Thoracic aorta (tissue), 2 donors: ENCODE measurements around the gene SLC25A6. TPM values are rescaled to one million over a fixed set of nuclear protein-coding genes. Genes with fewer than 3 reads are reported as not detected.
"Not testable (repeated sequence)": the region's sequence is repeated elsewhere in the genome, so short reads cannot be mapped to it uniquely, and the experiment has no call there.

Experiments
- ATAC-seq: fragments of 150-250 bp; one replicate; pipeline ENCODE4 v1.8.0; 2017; ENCODE audit warnings: low read depth; ENCODE audit not compliant: insufficient number of reproducible peaks, low FRiP score
- DNase-seq: peaks from one replicate; pipeline ENCODE4 v3.0.0-alpha.2; 2020; ENCODE audit warnings: low spot score
- H3K27ac ChIP-seq, 2 donors: fragments of 200-600 bp; sonication (generic); 1 replicate in 1 of 2; 2 replicates in 1 of 2; pipeline ENCODE4 v1.5.1; 2016; ENCODE audit warnings: mild to moderate bottlenecking in 2 of 2, moderate library complexity in 2 of 2
- H3K27me3 ChIP-seq: fragments of 200-600 bp; sonication (generic); replicated peaks from 2 replicates; pipeline ENCODE4 v1.6.0; 2016; ENCODE audit warnings: mild to moderate bottlenecking; ENCODE audit not compliant: insufficient read depth
- H3K36me3 ChIP-seq: fragments of 200-600 bp; sonication (generic); one replicate; pipeline ENCODE4 v1.5.1; 2016
- H3K4me1 ChIP-seq, 2 donors: fragments of 200-600 bp; sonication (generic); 1 replicate in 1 of 2; 2 replicates in 1 of 2; pipeline versions ENCODE4 v1.5.1 to v1.6.0; 2016; ENCODE audit warnings: low read depth in 2 of 2, mild to moderate bottlenecking in 1 of 2; ENCODE audit not compliant: control insufficient read depth in 1 of 2
- H3K4me3 ChIP-seq: fragments of 200-600 bp; sonication (generic); 2 replicates; pipeline ENCODE4 v1.5.1; 2016; ENCODE audit warnings: mild to moderate bottlenecking
- H3K9me3 ChIP-seq: fragments of 200-600 bp; sonication (generic); 2 replicates; pipeline ENCODE4 v1.5.1; 2016
- CTCF ChIP-seq: fragments of 200-600 bp; sonication (generic); IDR thresholded peaks from one replicate; pipeline ENCODE4 v1.5.1; 2019; ENCODE audit warnings: antibody characterized with exemption
- total RNA-seq, 2 donors: library from RNA; depleted of rRNA; stranded (reverse); fragments of >200 nt; gene quantifications; one replicate each; pipeline versions ENCODE4 v1.1.0 to v1.2.3, GENCODE V29; 2016

The SLC25A6 gene
- total RNA-seq, 2 donors from 2014 or later = 172 to 211 TPM

GRCh38 chrX:1412551-1413161 lies 20.7 kb upstream of the SLC25A6 start:
- Histone ChIP-seq H3K4me3 (no peak overlapping the region), H3K27me3 (no peaks in the 10 kb centered on the region), H3K36me3 (peaks cover 31% of the 10 kb centered on the region), H3K4me1 (no peaks in the 10 kb centered on the region), H3K27ac (no peak overlapping the region), H3K9me3 (no peaks in the 10 kb centered on the region)
- no peak for DNase-seq
- TF ChIP-seq CTCF = no peak
- no peak for ATAC-seq

DNA sequence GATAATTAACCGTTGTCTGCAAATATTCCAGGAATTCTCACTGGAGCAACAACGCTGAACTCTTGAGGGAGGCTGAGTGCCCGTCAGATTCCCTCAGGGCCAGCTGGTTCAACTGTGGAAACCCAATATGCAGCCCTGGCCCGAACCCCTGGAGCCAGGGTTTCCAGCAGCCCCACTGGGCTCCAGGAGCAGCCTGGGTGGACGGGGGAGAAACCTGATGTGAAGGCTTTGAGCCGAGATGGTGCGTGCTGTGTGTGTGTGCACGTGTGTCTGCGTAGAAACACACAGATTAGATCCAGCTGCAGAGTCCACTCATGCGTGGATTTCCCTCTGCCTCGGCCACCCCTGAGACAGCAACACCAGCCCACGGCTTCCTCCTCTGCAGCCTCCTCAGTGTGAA lies 19.4 kb upstream of the SLC25A6 start:
- DNase-seq (no peak), ATAC-seq (no peak)
- H3K9me3 ChIP-seq = no peaks in the 10 kb centered on the region
- no peaks in the 10 kb centered on the region for H3K27me3 ChIP-seq
- no peak overlapping the region for H3K4me3 ChIP-seq
- TF ChIP-seq CTCF = no peak
- H3K27ac ChIP-seq = no peak overlapping the region
- peaks cover 44% of the 10 kb centered on the region for H3K36me3 ChIP-seq
- no peaks in the 10 kb centered on the region for H3K4me1 ChIP-seq

- Histone ChIP-seq H3K4me3 (no peak overlapping the region), H3K27ac (no peak overlapping the region), H3K4me1 (no peaks in the 10 kb centered on the region), H3K36me3 (peaks cover 52% of the 10 kb centered on the region), H3K27me3 (no peaks in the 10 kb centered on the region), H3K9me3 (no peaks in the 10 kb centered on the region)
- ATAC-seq = no peak
- DNase-seq = no peak
- TF ChIP-seq CTCF = no peak
Measured at GRCh38 chrX:1407035-1407434, 15.1 kb upstream of the SLC25A6 start.

- not testable (repeated sequence) for H3K4me3 ChIP-seq, H3K9me3 ChIP-seq, H3K4me1 ChIP-seq, ATAC-seq, H3K27ac ChIP-seq, DNase-seq, H3K27me3 ChIP-seq
- peaks cover 44% of the 10 kb centered on the region for H3K36me3 ChIP-seq
Measured at GRCh38 chrX:1405769-1406168, 13.9 kb upstream of the SLC25A6 start.

DNA sequence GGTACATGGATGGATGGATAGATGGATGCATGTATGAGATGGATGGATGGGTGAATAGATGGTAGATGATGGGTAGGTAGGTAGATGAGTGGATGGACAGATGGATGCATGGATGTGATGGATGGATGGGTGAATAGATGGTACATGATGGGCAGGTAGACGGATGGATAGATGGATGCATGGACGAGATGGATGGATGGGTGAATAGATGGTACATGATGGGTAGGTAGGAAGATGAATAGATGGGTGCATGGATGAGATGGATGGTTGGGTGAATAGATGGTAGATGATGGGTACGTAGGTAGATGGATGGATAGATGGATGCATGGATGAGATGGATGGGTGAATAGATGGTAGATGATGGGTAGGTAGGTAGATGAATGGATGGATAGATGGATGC lies 12.0 kb upstream of the SLC25A6 start:
- H3K27ac ChIP-seq, DNase-seq, H3K4me3 ChIP-seq, H3K4me1 ChIP-seq, H3K27me3 ChIP-seq, H3K9me3 ChIP-seq, ATAC-seq: not testable (repeated sequence)
- H3K36me3 ChIP-seq = peaks cover 44% of the 10 kb centered on the region

- H3K27ac ChIP-seq = no peak overlapping the region
- H3K27me3 ChIP-seq = no peaks in the 10 kb centered on the region
- DNase-seq = no peak
- no peak for TF ChIP-seq CTCF
- peaks cover 44% of the 10 kb centered on the region for H3K36me3 ChIP-seq
- H3K4me1 ChIP-seq = no peaks in the 10 kb centered on the region
- H3K9me3 ChIP-seq = no peaks in the 10 kb centered on the region
- H3K4me3 ChIP-seq = no peak overlapping the region
- no peak for ATAC-seq
Measured at GRCh38 chrX:1403228-1403627, 11.3 kb upstream of the SLC25A6 start.
